HUES64 (cell line): ENCODE results near the gene HAO2.
"Not testable (repeated sequence)": the region's sequence is repeated elsewhere in the genome, so short reads cannot be mapped to it uniquely, and the experiment has no call there.

Experiments used
- H3K27ac ChIP-seq: 2 replicates; pipeline ENCODE4 v1.7.0; 2013; ENCODE audit warnings: low read depth, low read length, inconsistent platforms
- H3K27me3 ChIP-seq: 2 replicates; pipeline ENCODE4 v1.6.1; 2013; ENCODE audit warnings: mild to moderate bottlenecking, low read length; ENCODE audit not compliant: insufficient read depth
- H3K36me3 ChIP-seq: 2 replicates; pipeline ENCODE4 v1.6.1; 2013; ENCODE audit warnings: mild to moderate bottlenecking, low read length; ENCODE audit not compliant: insufficient read depth
- H3K4me1 ChIP-seq: 2 replicates; pipeline ENCODE4 v1.6.1; 2013; ENCODE audit warnings: mild to moderate bottlenecking, low read length, moderate library complexity; ENCODE audit not compliant: insufficient read depth
- H3K4me3 ChIP-seq: 2 replicates; pipeline ENCODE4 v1.5.1; 2013; ENCODE audit warnings: mild to moderate bottlenecking, low read length, moderate library complexity
- H3K9ac ChIP-seq: 2 replicates; pipeline ENCODE4 v1.6.1; 2013; ENCODE audit warnings: mild to moderate bottlenecking, low read depth, low read length
- H3K9me3 ChIP-seq: 2 replicates; pipeline ENCODE4 v1.6.1; 2013; ENCODE audit warnings: low read depth, low read length; ENCODE audit not compliant: insufficient read depth
- WGBS: fragments of 150-250, 120-280 bp; methylation state at CpG from one replicate; pipeline ENCODE4 v1.1.7; 2013; ENCODE audit warnings: missing lambda C conversion rate; 5-methylcytosine and 5-hydroxymethylcytosine counted together

The HAO2 gene

GRCh38 chr1:119330466-119331189, 38.0 kb upstream of the HAO2 start:
- Histone ChIP-seq H3K36me3 (no peaks in the 10 kb centered on the region), H3K9me3 (no peaks in the 10 kb centered on the region), H3K9ac (no peak overlapping the region), H3K4me3 (no peak overlapping the region), H3K27ac (no peak overlapping the region; the same call in 1 of the 2 replicates), H3K4me1 (peaks cover 54% of the 10 kb centered on the region), H3K27me3 (peaks cover 10% of the 10 kb centered on the region; the same call in 1 of the 2 replicates)
- whole genome bisulfite sequencing, result 93% methylated on average over 5 of the region's 6 CpGs

- no peaks in the 10 kb centered on the region for H3K9me3 ChIP-seq
- WGBS, result 92% methylated on average over 6 of the region's 6 CpGs
- H3K4me3 ChIP-seq, result no peak overlapping the region
- H3K36me3 ChIP-seq, result no peaks in the 10 kb centered on the region
- peaks cover 10% of the 10 kb centered on the region; the same call in 1 of the 2 replicates for H3K27me3 ChIP-seq
- peak overlapping the region; percentile 36; the same call in 1 of the 2 replicates for H3K9ac ChIP-seq
- peaks cover 49% of the 10 kb centered on the region for H3K4me1 ChIP-seq
- H3K27ac ChIP-seq, result peak overlapping the region; percentile 83
Measured at GRCh38 chr1:119331190-119331515, 37.4 kb upstream of the HAO2 start.

- WGBS, result 41% methylated on average over 1 of the region's 1 CpG
- Histone ChIP-seq H3K36me3 (no peaks in the 10 kb centered on the region), H3K9me3 (no peaks in the 10 kb centered on the region), H3K4me1 (peaks cover 45% of the 10 kb centered on the region), H3K27ac (peak overlapping the region; percentile 83), H3K27me3 (peaks cover 3% of the 10 kb centered on the region; the same call in 1 of the 2 replicates), H3K4me3 (no peak overlapping the region), H3K9ac (0 out of 2 replicates have a peak overlapping the region, but pooled peaks have one; percentile 36)
Measured at GRCh38 chr1:119331915-119332314, 36.7 kb upstream of the HAO2 start.

- Histone ChIP-seq H3K9me3 (no peaks in the 10 kb centered on the region), H3K4me3 (no peak overlapping the region), H3K4me1 (peaks cover 49% of the 10 kb centered on the region), H3K27me3 (peaks cover 2% of the 10 kb centered on the region; the same call in 1 of the 2 replicates), H3K27ac (peak overlapping the region; percentile 83), H3K36me3 (no peaks in the 10 kb centered on the region), H3K9ac (no peak overlapping the region)
- 65% methylated on average over 5 of the region's 6 CpGs for WGBS
Measured at GRCh38 chr1:119332622-119333021, 36.0 kb upstream of the HAO2 start.

- H3K9ac ChIP-seq, result no peak overlapping the region
- no peak overlapping the region for H3K4me3 ChIP-seq
- peaks cover 45% of the 10 kb centered on the region for H3K4me1 ChIP-seq
- no peaks in the 10 kb centered on the region for H3K9me3 ChIP-seq
- no peaks in the 10 kb centered on the region for H3K36me3 ChIP-seq
- WGBS, result 94% methylated on average over 23 of the region's 23 CpGs
- H3K27me3 ChIP-seq, result peaks cover 2% of the 10 kb centered on the region; the same call in 1 of the 2 replicates
- H3K27ac ChIP-seq, result no peak overlapping the region
Measured at GRCh38 chr1:119333163-119333896, 35.3 kb upstream of the HAO2 start.

GRCh38 chr1:119333897-119334250, 34.7 kb upstream of the HAO2 start:
- not testable (repeated sequence) for H3K27me3 ChIP-seq, H3K9ac ChIP-seq, H3K9me3 ChIP-seq, H3K27ac ChIP-seq, H3K4me3 ChIP-seq, H3K36me3 ChIP-seq
- H3K4me1 ChIP-seq, result peaks cover 41% of the 10 kb centered on the region
- 96% methylated on average over 16 of the region's 16 CpGs for WGBS

GRCh38 chr1:119336848-119337247, 31.7 kb upstream of the HAO2 start:
- Histone ChIP-seq H3K9me3 (no peaks in the 10 kb centered on the region), H3K9ac (no peak overlapping the region), H3K36me3 (no peaks in the 10 kb centered on the region), H3K27me3 (no peaks in the 10 kb centered on the region), H3K27ac (no peak overlapping the region), H3K4me3 (no peak overlapping the region), H3K4me1 (peaks cover 45% of the 10 kb centered on the region)
- WGBS, result 68% methylated on average over 3 of the region's 4 CpGs

- Histone ChIP-seq H3K9ac (no peak overlapping the region), H3K36me3 (no peaks in the 10 kb centered on the region), H3K9me3 (no peaks in the 10 kb centered on the region), H3K4me1 (peaks cover 45% of the 10 kb centered on the region), H3K27ac (no peak overlapping the region), H3K4me3 (no peak overlapping the region), H3K27me3 (no peaks in the 10 kb centered on the region)
- 91% methylated on average over 1 of the region's 2 CpGs for WGBS
Measured at GRCh38 chr1:119338004-119338403, 30.6 kb upstream of the HAO2 start.

GRCh38 chr1:119338757-119339156, 29.8 kb upstream of the HAO2 start:
- H3K27me3 ChIP-seq, result no peaks in the 10 kb centered on the region
- H3K9me3 ChIP-seq, result no peaks in the 10 kb centered on the region; the same call in 1 of the 2 replicates
- H3K36me3 ChIP-seq, result no peaks in the 10 kb centered on the region
- peaks cover 48% of the 10 kb centered on the region for H3K4me1 ChIP-seq
- H3K27ac ChIP-seq, result no peak overlapping the region
- no peak overlapping the region for H3K4me3 ChIP-seq
- 91% methylated on average over 3 of the region's 3 CpGs for WGBS
- no peak overlapping the region for H3K9ac ChIP-seq

- H3K4me3 ChIP-seq, result no peak overlapping the region
- peak overlapping the region; percentile 88 for H3K27ac ChIP-seq
- H3K9ac ChIP-seq, result 0 out of 2 replicates have a peak overlapping the region, but pooled peaks have one; percentile 27
- peaks cover 19% of the 10 kb centered on the region for H3K9me3 ChIP-seq
- no peaks in the 10 kb centered on the region for H3K27me3 ChIP-seq
- peaks cover 48% of the 10 kb centered on the region for H3K4me1 ChIP-seq
- H3K36me3 ChIP-seq, result no peaks in the 10 kb centered on the region
Measured at GRCh38 chr1:119340861-119341261, 27.7 kb upstream of the HAO2 start.

GRCh38 chr1:119341372-119341947, 27.1 kb upstream of the HAO2 start:
- Histone ChIP-seq H3K36me3 (no peaks in the 10 kb centered on the region), H3K27me3 (no peaks in the 10 kb centered on the region), H3K4me3 (no peak overlapping the region), H3K9ac (peak overlapping the region; percentile 27), H3K9me3 (peaks cover 22% of the 10 kb centered on the region), H3K27ac (peak overlapping the region; percentile 88), H3K4me1 (peaks cover 48% of the 10 kb centered on the region)
- WGBS, result 81% methylated on average over 5 of the region's 5 CpGs
